ENCODE measurements around the gene RFPL3. TPM values are rescaled to one million over a fixed set of nuclear protein-coding genes. Genes with fewer than 3 reads are reported as not detected.

Gene RFPL3
- total RNA-seq, 1 donor from 2014 or later = not detected

DNA sequence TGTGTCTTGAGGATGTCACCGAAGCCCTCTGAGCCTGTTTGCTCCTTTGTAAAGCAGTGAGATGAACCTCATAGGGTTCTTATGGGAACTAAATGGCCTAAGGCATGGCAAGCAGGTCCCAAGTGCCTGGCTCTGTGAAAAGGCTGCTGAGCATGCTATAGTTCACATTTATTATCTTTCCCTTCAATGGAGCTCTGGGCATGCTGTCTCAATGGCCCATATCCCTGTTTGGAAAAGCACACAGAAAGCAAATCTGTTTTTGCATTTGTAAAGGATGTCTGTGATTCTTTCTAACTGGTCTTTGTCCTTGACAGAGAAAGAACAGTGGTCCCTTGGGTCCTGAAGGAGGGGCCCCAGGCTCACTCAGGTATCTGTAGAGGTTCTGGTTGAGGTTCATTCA lies 28.0 kb downstream of the RFPL3 start:
- H3K27me3 ChIP-seq (ENCODE audit: insufficient read depth, low read length) = no peaks in the 10 kb centered on the region
- H2AFZ ChIP-seq (ENCODE audit: low read depth, low read length) = no peak overlapping the region
- Mint-ChIP-seq H3K4me1 (ENCODE audit: low read depth, unreplicated experiment) (peaks cover 5% of the 10 kb centered on the region), H3K27me3 (ENCODE audit: low read depth, unreplicated experiment) (no peaks in the 10 kb centered on the region), H3K36me3 (ENCODE audit: low read depth, unreplicated experiment) (peaks cover 14% of the 10 kb centered on the region), H3K4me3 (ENCODE audit: unreplicated experiment) (no peak overlapping the region), H3K27ac (ENCODE audit: unreplicated experiment) (no peak overlapping the region), H3K9me3 (ENCODE audit: unreplicated experiment) (no peaks in the 10 kb centered on the region)
- H3K27ac ChIP-seq (ENCODE audit: low read depth, low read length) = no peak overlapping the region
- no peak overlapping the region for H3K4me3 ChIP-seq (ENCODE audit: insufficient read depth, low read depth, low read length)
- no peaks in the 10 kb centered on the region for H3K9me3 ChIP-seq (ENCODE audit: insufficient read depth, low read depth, low read length)
- H3K4me1 ChIP-seq (ENCODE audit: insufficient read depth, low read length) = no peaks in the 10 kb centered on the region
- H4K20me1 ChIP-seq (ENCODE audit: insufficient read depth, low read length) = peaks cover 17% of the 10 kb centered on the region
- FAIRE-seq (no peak), DNase-seq (ENCODE audit: low read depth) (no peak)
- H3K9ac ChIP-seq (ENCODE audit: low read length) = no peak overlapping the region
- no peak overlapping the region for H3K4me2 ChIP-seq (ENCODE audit: low read length)
- H3K79me2 ChIP-seq (ENCODE audit: insufficient read depth, low read length) = no peaks in the 10 kb centered on the region
- TF ChIP-seq EZH2 (IDR thresholded peaks at IDR 0.05; ENCODE audit: insufficient read depth, low read length) = no peak
- TF ChIP-seq, protein P1, sequence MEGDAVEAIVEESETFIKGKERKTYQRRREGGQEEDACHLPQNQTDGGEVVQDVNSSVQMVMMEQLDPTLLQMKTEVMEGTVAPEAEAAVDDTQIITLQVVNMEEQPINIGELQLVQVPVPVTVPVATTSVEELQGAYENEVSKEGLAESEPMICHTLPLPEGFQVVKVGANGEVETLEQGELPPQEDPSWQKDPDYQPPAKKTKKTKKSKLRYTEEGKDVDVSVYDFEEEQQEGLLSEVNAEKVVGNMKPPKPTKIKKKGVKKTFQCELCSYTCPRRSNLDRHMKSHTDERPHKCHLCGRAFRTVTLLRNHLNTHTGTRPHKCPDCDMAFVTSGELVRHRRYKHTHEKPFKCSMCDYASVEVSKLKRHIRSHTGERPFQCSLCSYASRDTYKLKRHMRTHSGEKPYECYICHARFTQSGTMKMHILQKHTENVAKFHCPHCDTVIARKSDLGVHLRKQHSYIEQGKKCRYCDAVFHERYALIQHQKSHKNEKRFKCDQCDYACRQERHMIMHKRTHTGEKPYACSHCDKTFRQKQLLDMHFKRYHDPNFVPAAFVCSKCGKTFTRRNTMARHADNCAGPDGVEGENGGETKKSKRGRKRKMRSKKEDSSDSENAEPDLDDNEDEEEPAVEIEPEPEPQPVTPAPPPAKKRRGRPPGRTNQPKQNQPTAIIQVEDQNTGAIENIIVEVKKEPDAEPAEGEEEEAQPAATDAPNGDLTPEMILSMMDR (IDR thresholded peaks at IDR 0.05; ENCODE audit: insufficient read depth, low read depth, low read length) = no peak
- H3K36me3 ChIP-seq (ENCODE audit: insufficient read depth, low read length) = peaks cover 25% of the 10 kb centered on the region

DNA sequence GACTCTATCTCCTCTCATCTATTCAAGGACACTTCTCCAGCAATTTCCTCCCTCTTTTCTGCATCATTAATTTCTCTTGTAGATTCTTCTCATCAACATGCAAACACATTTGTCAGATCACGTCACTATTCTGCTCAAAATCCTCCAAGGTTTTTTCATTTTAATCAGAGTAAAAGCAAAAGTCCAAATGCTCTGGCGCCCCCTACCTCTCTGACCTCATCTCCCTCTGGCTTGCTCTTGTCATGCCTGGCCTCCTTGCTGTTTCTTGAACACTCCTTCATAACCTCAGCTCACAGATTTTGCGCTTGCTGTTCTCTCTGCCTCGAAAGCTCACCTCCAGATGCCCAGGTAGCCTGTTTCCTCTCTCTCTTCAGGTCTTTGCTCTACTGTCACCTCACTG lies 32.0 kb downstream of the RFPL3 start:
- Histone ChIP-seq H3K79me2 (ENCODE audit: insufficient read depth, low read length) (no peaks in the 10 kb centered on the region), H4K20me1 (ENCODE audit: insufficient read depth, low read length) (peaks cover 17% of the 10 kb centered on the region), H3K4me3 (ENCODE audit: insufficient read depth, low read depth, low read length) (no peak overlapping the region), H3K36me3 (ENCODE audit: insufficient read depth, low read length) (peaks cover 55% of the 10 kb centered on the region), H3K27me3 (ENCODE audit: insufficient read depth, low read length) (no peaks in the 10 kb centered on the region), H3K9me3 (ENCODE audit: insufficient read depth, low read depth, low read length) (no peaks in the 10 kb centered on the region), H2AFZ (ENCODE audit: low read depth, low read length) (no peak overlapping the region), H3K27ac (ENCODE audit: low read depth, low read length) (no peak overlapping the region), H3K9ac (ENCODE audit: low read length) (no peak overlapping the region), H3K4me1 (ENCODE audit: insufficient read depth, low read length) (no peaks in the 10 kb centered on the region), H3K4me2 (ENCODE audit: low read length) (no peak overlapping the region)
- no peak overlapping the region for H3K4me3 Mint-ChIP-seq (ENCODE audit: unreplicated experiment)
- H3K4me1 Mint-ChIP-seq (ENCODE audit: low read depth, unreplicated experiment) = peaks cover 5% of the 10 kb centered on the region
- H3K27ac Mint-ChIP-seq (ENCODE audit: unreplicated experiment) = no peak overlapping the region
- DNase-seq (ENCODE audit: low read depth) = no peak
- no peaks in the 10 kb centered on the region for H3K9me3 Mint-ChIP-seq (ENCODE audit: unreplicated experiment)
- no peak for TF ChIP-seq EZH2 (IDR thresholded peaks at IDR 0.05; ENCODE audit: insufficient read depth, low read length)
- TF ChIP-seq, protein P1 (IDR thresholded peaks at IDR 0.05; ENCODE audit: insufficient read depth, low read depth, low read length) = peak; percentile 37
- H3K27me3 Mint-ChIP-seq (ENCODE audit: low read depth, unreplicated experiment) = no peaks in the 10 kb centered on the region
- peaks cover 17% of the 10 kb centered on the region for H3K36me3 Mint-ChIP-seq (ENCODE audit: low read depth, unreplicated experiment)
- no peak for FAIRE-seq

DNA sequence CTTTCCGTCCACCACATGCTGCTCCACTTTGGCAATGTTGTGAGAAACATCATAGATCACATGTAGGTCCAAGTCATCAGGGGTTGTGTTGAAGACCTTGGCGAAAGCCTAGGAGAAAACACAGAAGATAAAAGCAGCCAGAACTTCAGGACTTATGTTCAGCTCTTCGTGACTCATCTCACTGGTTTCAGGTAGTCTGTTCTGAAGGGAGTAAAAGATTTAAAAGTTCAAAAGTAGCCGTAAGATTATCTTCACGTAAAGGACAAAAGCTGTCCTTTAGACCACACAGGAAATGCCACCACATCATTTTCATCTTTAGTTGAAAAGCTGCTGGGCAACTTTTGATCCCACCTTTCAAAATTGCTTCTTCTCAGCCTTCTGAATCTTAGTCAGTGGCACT lies 37.4 kb downstream of the RFPL3 start:
- DNase-seq (ENCODE audit: low read depth) (no peak), FAIRE-seq (no peak)
- H3K4me3 ChIP-seq (ENCODE audit: insufficient read depth, low read depth, low read length) = no peak overlapping the region
- no peak overlapping the region for H3K27ac ChIP-seq (ENCODE audit: low read depth, low read length)
- peaks cover 12% of the 10 kb centered on the region for H3K36me3 Mint-ChIP-seq (ENCODE audit: low read depth, unreplicated experiment)
- TF ChIP-seq EZH2 (IDR thresholded peaks at IDR 0.05; ENCODE audit: insufficient read depth, low read length) = no peak
- TF ChIP-seq, protein P1 (IDR thresholded peaks at IDR 0.05; ENCODE audit: insufficient read depth, low read depth, low read length) = no peak
- no peak overlapping the region for H3K4me2 ChIP-seq (ENCODE audit: low read length)
- no peaks in the 10 kb centered on the region for H3K4me1 Mint-ChIP-seq (ENCODE audit: low read depth, unreplicated experiment)
- H3K27me3 Mint-ChIP-seq (ENCODE audit: low read depth, unreplicated experiment) = no peaks in the 10 kb centered on the region
- H3K4me3 Mint-ChIP-seq (ENCODE audit: unreplicated experiment) = no peak overlapping the region
- H3K27ac Mint-ChIP-seq (ENCODE audit: unreplicated experiment) = no peak overlapping the region
- H3K9me3 Mint-ChIP-seq (ENCODE audit: unreplicated experiment) = no peaks in the 10 kb centered on the region
- no peaks in the 10 kb centered on the region for H3K9me3 ChIP-seq (ENCODE audit: insufficient read depth, low read depth, low read length)
- H3K4me1 ChIP-seq (ENCODE audit: insufficient read depth, low read length) = no peaks in the 10 kb centered on the region
- peaks cover 72% of the 10 kb centered on the region for H3K36me3 ChIP-seq (ENCODE audit: insufficient read depth, low read length)
- H4K20me1 ChIP-seq (ENCODE audit: insufficient read depth, low read length) = peaks cover 5% of the 10 kb centered on the region
- H3K27me3 ChIP-seq (ENCODE audit: insufficient read depth, low read length) = no peaks in the 10 kb centered on the region
- no peak overlapping the region for H2AFZ ChIP-seq (ENCODE audit: low read depth, low read length)
- H3K79me2 ChIP-seq (ENCODE audit: insufficient read depth, low read length) = no peaks in the 10 kb centered on the region
- H3K9ac ChIP-seq (ENCODE audit: low read length) = no peak overlapping the region
